Activated CD8-positive, alpha-beta memory T cell treated with anti-CD3 and anti-CD28 coated beads, Interleukin-2, amount 50 U/mL, for 4 hours (primary cell): ENCODE data around the gene CLCNKA.
"Not testable (repeated sequence)": the region's sequence is repeated elsewhere in the genome, so short reads cannot be mapped to it uniquely, and the experiment has no call there.

Source experiments
- DNase-seq: peaks from one replicate; pipeline ENCODE4 v3.0.0-alpha.2; 2020

Gene CLCNKA

GRCh38 chr1:15998929-15999328 lies 22.9 kb upstream of the CLCNKA start:
- no peak for DNase-seq

- DNase-seq, result not testable (repeated sequence)
Observed at GRCh38 chr1:16001274-16001673, 20.6 kb upstream of the CLCNKA start.

GRCh38 chr1:16005597-16005996 lies 16.2 kb upstream of the CLCNKA start:
- no peak for DNase-seq

GRCh38 chr1:16006010-16006409 lies 15.8 kb upstream of the CLCNKA start:
- DNase-seq, result no peak

- no peak for DNase-seq
Observed at GRCh38 chr1:16006552-16007485, 15.0 kb upstream of the CLCNKA start.

GRCh38 chr1:16007671-16008341 lies 14.0 kb upstream of the CLCNKA start:
- no peak for DNase-seq

GRCh38 chr1:16009030-16009460 lies 12.8 kb upstream of the CLCNKA start:
- DNase-seq, result peak; percentile 78

- DNase-seq, result no peak
Observed at GRCh38 chr1:16009678-16010077, 12.2 kb upstream of the CLCNKA start.

- no peak for DNase-seq
Observed at GRCh38 chr1:16010837-16011236, 11.0 kb upstream of the CLCNKA start.

GRCh38 chr1:16011936-16012589 lies 9.8 kb upstream of the CLCNKA start:
- no peak for DNase-seq

GRCh38 chr1:16012590-16013219 lies 9.1 kb upstream of the CLCNKA start:
- DNase-seq, result peak; percentile 32

- peak; percentile 71 for DNase-seq
Observed at GRCh38 chr1:16013220-16013907, 8.5 kb upstream of the CLCNKA start.

GRCh38 chr1:16013908-16014258 lies 8.0 kb upstream of the CLCNKA start:
- DNase-seq, result no peak

GRCh38 chr1:16014509-16015482 lies 7.0 kb upstream of the CLCNKA start:
- no peak for DNase-seq

- no peak for DNase-seq
Observed at GRCh38 chr1:16015491-16015890, 6.3 kb upstream of the CLCNKA start.

- no peak for DNase-seq
Observed at GRCh38 chr1:16015960-16016901, 5.6 kb upstream of the CLCNKA start.

GRCh38 chr1:16017076-16017460 lies 4.8 kb upstream of the CLCNKA start:
- no peak for DNase-seq

GRCh38 chr1:16017461-16018303 lies 4.2 kb upstream of the CLCNKA start, which contains the start of gene HSPB7:
HSPB7 (minus strand) TSS chr1:16018043; CDS start chr1:16017963, 80 bp downstream.
- no peak for DNase-seq

- DNase-seq, result no peak
Observed at GRCh38 chr1:16018308-16018707, 3.5 kb upstream of the CLCNKA start.
